Measurements from ENCODE around the gene SAT2.
"Not testable (repeated sequence)": the region's sequence is repeated elsewhere in the genome, so short reads cannot be mapped to it uniquely, and the experiment has no call there.

The SAT2 gene

GRCh38 chr17:7633093-7633492, 5.5 kb upstream of the SAT2 start:
- no peak for DNase-seq

GRCh38 chr17:7632492-7632894, 4.9 kb upstream of the SAT2 start:
- no peak for DNase-seq

GRCh38 chr17:7631398-7632380, 4.1 kb upstream of the SAT2 start:
- no peak for DNase-seq

GRCh38 chr17:7629939-7630571, 2.4 kb upstream of the SAT2 start, which contains the start of gene SHBG:
Gene SHBG, plus strand, starts transcription at chr17:7630135. Its CDS starts 38 bp downstream, at chr17:7630173.
- DNase-seq: no peak

- DNase-seq: no peak
Observed at GRCh38 chr17:7626956-7627249, 718 bp downstream of the SAT2 start.

GRCh38 chr17:7626307-7626706, 1.3 kb downstream of the SAT2 start:
- no peak for DNase-seq

GRCh38 chr17:7625749-7626148, 1.9 kb downstream of the SAT2 start:
- DNase-seq: not testable (repeated sequence)

- no peak for DNase-seq
Observed at GRCh38 chr17:7623661-7624060, 4.0 kb downstream of the SAT2 start.

- no peak for DNase-seq
Observed at GRCh38 chr17:7620835-7621234, 6.8 kb downstream of the SAT2 start.

GRCh38 chr17:7618608-7619007, 9.0 kb downstream of the SAT2 start:
- DNase-seq: no peak

- no peak for DNase-seq
Observed at GRCh38 chr17:7615265-7615747, 12.3 kb downstream of the SAT2 start.

GRCh38 chr17:7614425-7615264, 13.0 kb downstream of the SAT2 start, which contains the start of gene FXR2:
Gene FXR2, minus strand, starts transcription at chr17:7614897. Its CDS starts 365 bp downstream, at chr17:7614532.
- DNase-seq: peak; percentile 99

GRCh38 chr17:7613769-7614424, 13.7 kb downstream of the SAT2 start:
- DNase-seq: no peak

- no peak for DNase-seq
Observed at GRCh38 chr17:7612294-7612640, 15.4 kb downstream of the SAT2 start.

GRCh38 chr17:7611635-7612293, 15.9 kb downstream of the SAT2 start:
- DNase-seq: no peak

GRCh38 chr17:7610641-7611040, 17.0 kb downstream of the SAT2 start:
- DNase-seq: no peak

GRCh38 chr17:7606280-7606679, 21.3 kb downstream of the SAT2 start:
- DNase-seq: no peak

- not testable (repeated sequence) for DNase-seq
Observed at GRCh38 chr17:7597561-7597960, 30.1 kb downstream of the SAT2 start.

- no peak for DNase-seq
Observed at GRCh38 chr17:7593296-7593695, 34.3 kb downstream of the SAT2 start.

- no peak for DNase-seq
Observed at GRCh38 chr17:7592422-7593021, 35.1 kb downstream of the SAT2 start.

- DNase-seq: no peak
Observed at GRCh38 chr17:7591596-7591995, 36.0 kb downstream of the SAT2 start.

GRCh38 chr17:7590743-7591142, 36.9 kb downstream of the SAT2 start:
- no peak for DNase-seq
